Spleen (tissue), 7 donors: Measurements from ENCODE around the gene NOP9.

Source experiments
- CTCF ChIP-seq, 11 experiments: fragments of 200-600 bp in 7 of 11; fragments of 450-650 bp in 4 of 11; sonication (generic) in 4 of 11; IDR thresholded peaks in 8 of 11; conservative IDR thresholded peaks in 3 of 11; 1 replicate in 7 of 11; 2 replicates in 4 of 11; pipeline versions ENCODE4 v1.4.0 to v1.8.0; 2016 to 2021; ENCODE audit warnings: antibody characterized with exemption in 11 of 11, inconsistent platforms in 4 of 11, mild to moderate bottlenecking in 1 of 11
- POLR2A ChIP-seq, 3 donors: fragments of 450-650 bp; IDR thresholded peaks; one replicate each; pipeline ENCODE4 v1.5.1; 2017; ENCODE audit warnings: antibody characterized with exemption in 3 of 3, mild to moderate bottlenecking in 1 of 3
- POLR2AphosphoS5 ChIP-seq, 3 donors: sonication (generic); formaldehyde crosslinking; IDR thresholded peaks; one replicate each; pipeline ENCODE4 v1.5.1; 2017; ENCODE audit warnings: antibody characterized with exemption in 3 of 3
- donor health status: DM: no; HTN: no; CAD: no; lungs with moderate emphysema.
- donor health status: DM: no; HTN: no; CAD: no.
- donor health status: DM: no; HTN: no; CAD: no.

GRCh38 chr14:24311837-24312615 lies 12.4 kb downstream of the NOP9 start:
- TF ChIP-seq CTCF (IDR thresholded peaks at IDR 0.05 in 8 of 11, conservative IDR thresholded peaks at IDR 0.05 in 3 of 11) (peak in 1 of 11 experiments; percentile 23), POLR2A (IDR thresholded peaks at IDR 0.05) (no peak), POLR2AphosphoS5 (IDR thresholded peaks at IDR 0.05) (no peak)
